H1 (cell line): ENCODE data around the gene PLXNB1. TPM values are rescaled to one million over a fixed set of nuclear protein-coding genes. Genes with fewer than 3 reads are reported as not detected.

Source experiments
- BACH1 ChIP-seq: IDR thresholded peaks from 2 replicates; pipeline ENCODE4 v1.6.1; 2012; ENCODE audit warnings: low read length, improper control_type of control experiment
- CHD2 ChIP-seq: IDR thresholded peaks from 2 replicates; pipeline ENCODE4 v1.6.1; 2012; ENCODE audit warnings: low read length, improper control_type of control experiment
- MAFK ChIP-seq: IDR thresholded peaks from 2 replicates; pipeline ENCODE4 v1.6.1; 2012; ENCODE audit warnings: low read depth, mild to moderate bottlenecking, improper control_type of control experiment, low read length
- RNF2 ChIP-seq: fragments of 200-900, 300-1000 bp; sonication (generic); IDR thresholded peaks from 2 replicates; pipeline ENCODE4 v1.7.1; 2016; ENCODE audit warnings: borderline replicate concordance, low read depth, mild to moderate bottlenecking, antibody characterized with exemption, low read length; ENCODE audit not compliant: poor library complexity, severe bottlenecking; ENCODE audit errors: missing control alignments
- SP4 ChIP-seq: IDR thresholded peaks from 2 replicates; pipeline ENCODE4 v1.6.1; 2012; ENCODE audit warnings: low read length, inconsistent platforms
- ZNF274 ChIP-seq: IDR thresholded peaks from 2 replicates; pipeline ENCODE4 v1.7.0; 2012; ENCODE audit warnings: low read length, borderline replicate concordance; ENCODE audit errors: extremely low read depth
- polyA plus RNA-seq, 7 experiments: library from polyadenylated mRNA; depleted of rRNA in 3 of 7; stranded (reverse) in 5 of 7; unstranded in 2 of 7; fragments of >200 nt in 5 of 7; fragments of 200-250 nt in 2 of 7; gene quantifications; 1 replicate in 5 of 7; 2 replicates in 1 of 7; 4 replicates in 1 of 7; pipeline versions ENCODE4 v1.2.1 to v1.2.3, GENCODE V29; 2011 to 2013; ENCODE audit warnings: missing spikeins in 2 of 7, mixed read lengths in 2 of 7
- total RNA-seq: library from RNA; stranded (reverse); fragmentation: NEBNext Ultra II Directional; extraction: Animal tissue kit (Norgen Biotek cat#: 25700); gene quantifications from 2 replicates; pipeline ENCODE4 v1.2.1, GENCODE V29; 2021

PLXNB1 gene
- total and polyA plus RNA-seq, 2 of the 8 experiments (the other 6 are each of a cell fraction or from before 2014, with no cell fraction given): 109 to 114 TPM

DNA sequence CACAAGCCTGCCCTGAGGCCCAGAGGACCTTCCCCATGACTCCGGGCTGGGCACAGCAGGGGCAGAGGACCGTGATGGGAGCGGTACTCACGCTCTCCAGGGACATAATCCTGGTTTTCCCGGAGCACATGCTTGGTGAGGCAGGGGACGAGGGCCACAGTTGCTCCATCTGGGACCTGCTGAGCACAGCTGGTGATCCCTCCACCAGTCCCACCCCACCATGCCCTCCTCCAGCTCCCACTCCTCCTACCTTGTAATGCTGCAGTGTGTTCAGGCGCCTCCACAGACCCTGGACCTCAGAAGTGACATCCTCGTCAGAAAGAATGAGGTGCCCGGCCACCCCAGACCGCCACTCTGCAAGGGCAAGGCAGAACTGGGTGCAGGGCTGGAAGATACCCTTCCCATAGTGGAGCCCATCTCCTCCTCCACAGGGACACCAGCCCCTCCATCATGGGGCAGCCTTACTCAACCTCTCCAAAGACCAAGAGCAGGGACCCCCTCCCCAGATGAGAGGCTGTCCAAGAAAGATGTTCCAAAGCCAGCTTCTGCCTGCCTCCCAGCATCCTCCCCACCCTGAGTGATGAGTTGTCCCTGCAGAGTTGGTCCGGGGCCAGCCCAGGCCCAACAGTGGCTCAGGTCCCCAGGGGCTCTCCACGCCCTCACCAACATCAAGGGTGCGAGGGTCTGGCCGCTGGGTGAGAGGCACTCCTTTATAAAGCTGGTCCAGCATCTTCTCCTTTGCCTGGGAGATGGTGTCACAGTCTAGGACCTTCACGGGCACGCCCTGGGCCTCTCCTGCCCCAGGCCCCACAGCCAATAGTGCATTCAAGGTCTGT lies 19.5 kb downstream of the PLXNB1 start (continued):
- TF ChIP-seq RNF2 (no peak), MAFK (no peak), SP4 (no peak), CHD2 (no peak), ZNF274 (no peak), BACH1 (no peak)
